ENCODE measurements around the gene GTPBP6. TPM values are rescaled to one million over a fixed set of nuclear protein-coding genes. Genes with fewer than 3 reads are reported as not detected.

The GTPBP6 gene
- total RNA-seq, 8 experiments from 2014 or later = 13.3 to 60.2 (median 26.0) TPM

Other genes starting within 250 kb of the GTPBP6 start
- gene PLCXD1, start 37.4 kb downstream of the GTPBP6 start, total RNA-seq = 10 to 100 TPM in 6 of 8 experiments, 1 to 10 TPM in 2; 1.4 to 30.3 (median 22.8) TPM
- gene PPP2R3B, start 68.1 kb upstream of the GTPBP6 start, total RNA-seq = 10 to 100 TPM in 6 of 8 experiments, 1 to 10 TPM in 2; 7.4 to 27.6 (median 17.9) TPM

All from motor neuron (in vitro differentiated cells).